Measurements from ENCODE around the gene MAPK10.

MAPK10 gene

DNA sequence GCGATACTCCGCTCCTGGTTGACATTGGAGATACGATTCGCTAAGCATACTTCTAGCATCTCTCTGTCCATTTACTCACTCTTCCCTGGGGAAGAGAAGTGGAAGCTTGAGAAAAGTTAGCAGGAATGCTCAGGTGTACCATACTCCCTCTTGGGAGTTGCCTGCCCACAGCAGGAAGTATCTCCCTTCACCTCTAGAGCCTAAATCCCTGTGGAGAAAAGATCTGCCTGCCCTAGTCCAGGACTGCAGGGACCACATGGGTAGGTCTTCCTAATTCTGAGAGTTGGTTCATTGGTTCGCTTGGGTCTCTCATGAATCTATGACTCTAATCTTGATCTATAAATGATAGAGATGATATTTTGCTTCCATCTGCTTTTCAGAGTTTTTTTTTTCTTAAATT is 26.3 kb upstream of the MAPK10 start:
- Histone ChIP-seq H3K4me1 (ENCODE audit: control insufficient read depth, insufficient read depth, low read length) (no peaks in the 10 kb centered on the region), H3K27ac (ENCODE audit: extremely low read depth, low read depth, low read length) (no peak overlapping the region), H3K9me3 (ENCODE audit: control insufficient read depth, insufficient read depth, low read depth, low read length) (no peaks in the 10 kb centered on the region), H3K36me3 (ENCODE audit: control insufficient read depth in 2 of 2, insufficient read depth in 1 of 2, low read length in 2 of 2) (no peaks in the 10 kb centered on the region), H3K4me3 (ENCODE audit: low read depth, low read length) (no peak overlapping the region)
- TF ChIP-seq RBAK (tag by site-specific recombination; IDR thresholded peaks at IDR 0.05) = no peak
- TF ChIP-seq ZNF350 (tag by site-specific recombination; IDR thresholded peaks at IDR 0.05) = no peak
- TF ChIP-seq ZNF585B (tag by site-specific recombination; IDR thresholded peaks at IDR 0.05) = no peak
- no peak for TF ChIP-seq ZNF792 (tag by site-specific recombination; IDR thresholded peaks at IDR 0.05)
- TF ChIP-seq, protein P1, sequence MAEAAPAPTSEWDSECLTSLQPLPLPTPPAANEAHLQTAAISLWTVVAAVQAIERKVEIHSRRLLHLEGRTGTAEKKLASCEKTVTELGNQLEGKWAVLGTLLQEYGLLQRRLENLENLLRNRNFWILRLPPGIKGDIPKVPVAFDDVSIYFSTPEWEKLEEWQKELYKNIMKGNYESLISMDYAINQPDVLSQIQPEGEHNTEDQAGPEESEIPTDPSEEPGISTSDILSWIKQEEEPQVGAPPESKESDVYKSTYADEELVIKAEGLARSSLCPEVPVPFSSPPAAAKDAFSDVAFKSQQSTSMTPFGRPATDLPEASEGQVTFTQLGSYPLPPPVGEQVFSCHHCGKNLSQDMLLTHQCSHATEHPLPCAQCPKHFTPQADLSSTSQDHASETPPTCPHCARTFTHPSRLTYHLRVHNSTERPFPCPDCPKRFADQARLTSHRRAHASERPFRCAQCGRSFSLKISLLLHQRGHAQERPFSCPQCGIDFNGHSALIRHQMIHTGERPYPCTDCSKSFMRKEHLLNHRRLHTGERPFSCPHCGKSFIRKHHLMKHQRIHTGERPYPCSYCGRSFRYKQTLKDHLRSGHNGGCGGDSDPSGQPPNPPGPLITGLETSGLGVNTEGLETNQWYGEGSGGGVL (tag by site-specific recombination; IDR thresholded peaks at IDR 0.05) = no peak
- TF ChIP-seq ZNF354C (tag by site-specific recombination; IDR thresholded peaks at IDR 0.05; ENCODE audit: borderline replicate concordance, low read depth) = no peak
- TF ChIP-seq, protein P2, sequence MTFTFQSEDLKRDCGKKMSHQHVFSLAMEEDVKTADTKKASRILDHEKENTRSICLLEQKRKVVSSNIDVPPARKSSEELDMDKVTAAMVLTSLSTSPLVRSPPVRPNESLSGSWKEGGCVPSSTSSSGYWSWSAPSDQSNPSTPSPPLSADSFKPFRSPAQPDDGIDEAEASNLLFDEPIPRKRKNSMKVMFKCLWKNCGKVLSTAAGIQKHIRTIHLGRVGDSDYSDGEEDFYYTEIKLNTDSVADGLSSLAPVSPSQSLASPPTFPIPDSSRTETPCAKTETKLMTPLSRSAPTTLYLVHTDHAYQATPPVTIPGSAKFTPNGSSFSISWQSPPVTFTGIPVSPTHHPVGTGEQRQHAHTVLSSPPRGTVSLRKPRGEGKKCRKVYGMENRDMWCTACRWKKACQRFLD (tag by site-specific recombination; IDR thresholded peaks at IDR 0.05) = no peak
- TF ChIP-seq GLI4 (tag by site-specific recombination; IDR thresholded peaks at IDR 0.05) = no peak
- TF ChIP-seq ZNF529 (tag by site-specific recombination; IDR thresholded peaks at IDR 0.05; ENCODE audit: insufficient replicate concordance) = no peak
- no peak for TF ChIP-seq ZNF561 (tag by site-specific recombination; IDR thresholded peaks at IDR 0.05; ENCODE audit: borderline replicate concordance)
- no peak for TF ChIP-seq ZNF114 (tag by site-specific recombination; IDR thresholded peaks at IDR 0.05)
- no peak for TF ChIP-seq ZBTB7A (tag by site-specific recombination; IDR thresholded peaks at IDR 0.05; ENCODE audit: low read depth)
- ChIA-PET POLR2A (no interaction called here), CTCF (interaction anchor here (0.6 kb wide), 1 partner anchor 61 kb away, joined by 3 read pairs; no protein-coding TSS in a partner anchor)

DNA sequence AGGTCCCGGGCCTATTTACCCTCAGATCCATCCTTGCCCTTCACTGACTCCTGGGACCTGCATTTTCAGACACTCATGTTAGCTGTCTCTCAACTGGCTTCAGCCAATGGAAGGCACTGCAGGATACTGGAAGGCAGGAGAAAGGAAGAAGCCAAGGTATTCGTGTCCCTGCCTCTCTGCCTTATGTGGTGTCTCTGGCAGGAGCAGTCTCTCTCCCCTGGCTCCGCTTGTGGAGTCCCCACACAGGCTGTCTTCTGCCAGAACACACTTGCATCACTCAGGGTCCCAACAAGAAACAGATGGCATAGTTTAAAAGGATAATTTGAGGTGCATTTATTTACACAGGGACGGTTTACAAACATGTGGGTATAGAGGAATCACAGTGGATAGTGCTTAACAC is 21.6 kb upstream of the MAPK10 start:
- CTCF ChIA-PET = no interaction called here

DNA sequence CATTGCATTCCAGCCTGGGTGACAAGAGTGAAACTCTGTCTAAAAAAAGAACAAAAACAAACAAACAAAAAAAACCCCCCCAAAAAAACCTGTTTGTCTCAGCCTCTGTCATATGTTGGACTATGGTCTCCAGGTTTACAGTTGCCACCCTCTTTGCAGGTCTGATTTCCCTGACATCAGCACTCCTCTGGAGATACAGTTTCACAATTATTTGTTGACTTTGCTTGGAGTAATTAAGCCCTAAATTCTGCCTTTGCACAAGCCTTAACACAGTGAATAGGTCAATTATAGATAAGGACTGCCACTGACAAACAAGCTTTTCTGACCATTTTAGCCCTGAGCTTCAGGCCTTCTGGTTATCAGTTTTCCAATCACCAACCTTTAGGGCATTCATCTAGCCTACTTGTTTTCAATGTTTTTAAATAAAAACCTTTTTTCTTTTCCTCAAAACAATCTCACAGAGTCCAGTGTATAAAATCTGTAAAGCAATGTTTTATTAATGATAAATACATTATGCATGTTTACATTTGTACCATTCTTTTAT is 20.4 kb upstream of the MAPK10 start:
- H3K36me3 ChIP-seq (ENCODE audit: control insufficient read depth in 2 of 2, insufficient read depth in 1 of 2, low read length in 2 of 2) = no peaks in the 10 kb centered on the region
- no peak overlapping the region for H3K27ac ChIP-seq (ENCODE audit: extremely low read depth, low read depth, low read length)
- CTCF ChIA-PET = no interaction called here
- TF ChIP-seq, protein P3, sequence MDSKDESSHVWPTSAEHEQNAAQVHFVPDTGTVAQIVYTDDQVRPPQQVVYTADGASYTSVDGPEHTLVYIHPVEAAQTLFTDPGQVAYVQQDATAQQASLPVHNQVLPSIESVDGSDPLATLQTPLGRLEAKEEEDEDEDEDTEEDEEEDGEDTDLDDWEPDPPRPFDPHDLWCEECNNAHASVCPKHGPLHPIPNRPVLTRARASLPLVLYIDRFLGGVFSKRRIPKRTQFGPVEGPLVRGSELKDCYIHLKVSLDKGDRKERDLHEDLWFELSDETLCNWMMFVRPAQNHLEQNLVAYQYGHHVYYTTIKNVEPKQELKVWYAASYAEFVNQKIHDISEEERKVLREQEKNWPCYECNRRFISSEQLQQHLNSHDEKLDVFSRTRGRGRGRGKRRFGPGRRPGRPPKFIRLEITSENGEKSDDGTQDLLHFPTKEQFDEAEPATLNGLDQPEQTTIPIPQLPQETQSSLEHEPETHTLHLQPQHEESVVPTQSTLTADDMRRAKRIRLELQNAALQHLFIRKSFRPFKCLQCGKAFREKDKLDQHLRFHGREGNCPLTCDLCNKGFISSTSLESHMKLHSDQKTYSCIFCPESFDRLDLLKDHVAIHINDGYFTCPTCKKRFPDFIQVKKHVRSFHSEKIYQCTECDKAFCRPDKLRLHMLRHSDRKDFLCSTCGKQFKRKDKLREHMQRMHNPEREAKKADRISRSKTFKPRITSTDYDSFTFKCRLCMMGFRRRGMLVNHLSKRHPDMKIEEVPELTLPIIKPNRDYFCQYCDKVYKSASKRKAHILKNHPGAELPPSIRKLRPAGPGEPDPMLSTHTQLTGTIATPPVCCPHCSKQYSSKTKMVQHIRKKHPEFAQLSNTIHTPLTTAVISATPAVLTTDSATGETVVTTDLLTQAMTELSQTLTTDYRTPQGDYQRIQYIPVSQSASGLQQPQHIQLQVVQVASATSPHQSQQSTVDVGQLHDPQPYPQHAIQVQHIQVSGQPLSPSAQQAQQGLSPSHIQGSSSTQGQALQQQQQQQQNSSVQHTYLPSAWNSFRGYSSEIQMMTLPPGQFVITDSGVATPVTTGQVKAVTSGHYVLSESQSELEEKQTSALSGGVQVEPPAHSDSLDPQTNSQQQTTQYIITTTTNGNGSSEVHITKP (tag by site-specific recombination; IDR thresholded peaks at IDR 0.05) = peak; percentile 16; the same call in 1 of the 2 replicates
- TF ChIP-seq ZBTB1 (tag by site-specific recombination; IDR thresholded peaks at IDR 0.05) = no peak
- peak; percentile 21; the same call in 1 of the 2 replicates for TF ChIP-seq ZBTB8A (tag by site-specific recombination; IDR thresholded peaks at IDR 0.05)
- TF ChIP-seq, protein P4, sequence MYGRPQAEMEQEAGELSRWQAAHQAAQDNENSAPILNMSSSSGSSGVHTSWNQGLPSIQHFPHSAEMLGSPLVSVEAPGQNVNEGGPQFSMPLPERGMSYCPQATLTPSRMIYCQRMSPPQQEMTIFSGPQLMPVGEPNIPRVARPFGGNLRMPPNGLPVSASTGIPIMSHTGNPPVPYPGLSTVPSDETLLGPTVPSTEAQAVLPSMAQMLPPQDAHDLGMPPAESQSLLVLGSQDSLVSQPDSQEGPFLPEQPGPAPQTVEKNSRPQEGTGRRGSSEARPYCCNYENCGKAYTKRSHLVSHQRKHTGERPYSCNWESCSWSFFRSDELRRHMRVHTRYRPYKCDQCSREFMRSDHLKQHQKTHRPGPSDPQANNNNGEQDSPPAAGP (tag by site-specific recombination; IDR thresholded peaks at IDR 0.05) = no peak

More for the DNA sequence above, 21.6 kb upstream of the MAPK10 start:
- H3K27ac ChIP-seq (ENCODE audit: extremely low read depth, low read depth, low read length) = no peak overlapping the region
- no peaks in the 10 kb centered on the region for H3K4me1 ChIP-seq (ENCODE audit: control insufficient read depth, insufficient read depth, low read length)
- TF ChIP-seq, protein P5, sequence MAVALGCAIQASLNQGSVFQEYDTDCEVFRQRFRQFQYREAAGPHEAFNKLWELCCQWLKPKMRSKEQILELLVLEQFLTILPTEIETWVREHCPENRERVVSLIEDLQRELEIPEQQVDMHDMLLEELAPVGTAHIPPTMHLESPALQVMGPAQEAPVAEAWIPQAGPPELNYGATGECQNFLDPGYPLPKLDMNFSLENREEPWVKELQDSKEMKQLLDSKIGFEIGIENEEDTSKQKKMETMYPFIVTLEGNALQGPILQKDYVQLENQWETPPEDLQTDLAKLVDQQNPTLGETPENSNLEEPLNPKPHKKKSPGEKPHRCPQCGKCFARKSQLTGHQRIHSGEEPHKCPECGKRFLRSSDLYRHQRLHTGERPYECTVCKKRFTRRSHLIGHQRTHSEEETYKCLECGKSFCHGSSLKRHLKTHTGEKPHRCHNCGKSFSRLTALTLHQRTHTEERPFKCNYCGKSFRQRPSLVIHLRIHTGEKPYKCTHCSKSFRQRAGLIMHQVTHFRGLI (tag by site-specific recombination; IDR thresholded peaks at IDR 0.05) = no peak
- no peak for TF ChIP-seq ZNF211 (tag by site-specific recombination; IDR thresholded peaks at IDR 0.05; ENCODE audit: low read depth)
- TF ChIP-seq ZBTB17 (tag by site-specific recombination; IDR thresholded peaks at IDR 0.05) = no peak
- no peak for TF ChIP-seq ZNF555 (tag by site-specific recombination; conservative IDR thresholded peaks at IDR 0.05)
- TF ChIP-seq ZEB2 (tag by site-specific recombination; IDR thresholded peaks at IDR 0.05) = no peak
- no peak for TF ChIP-seq KLF10 (tag by site-specific recombination; IDR thresholded peaks at IDR 0.05)
- TF ChIP-seq ZNF366 (tag by site-specific recombination; conservative IDR thresholded peaks at IDR 0.05) = no peak
- no peaks in the 10 kb centered on the region for H3K36me3 ChIP-seq (ENCODE audit: control insufficient read depth in 2 of 2, insufficient read depth in 1 of 2, low read length in 2 of 2)
- no peak overlapping the region for H3K4me3 ChIP-seq (ENCODE audit: low read depth, low read length)
- POLR2A ChIA-PET = no interaction called here
- no peaks in the 10 kb centered on the region for H3K9me3 ChIP-seq (ENCODE audit: control insufficient read depth, insufficient read depth, low read depth, low read length)

More for the DNA sequence above, 20.4 kb upstream of the MAPK10 start:
- H3K4me3 ChIP-seq (ENCODE audit: low read depth, low read length) = no peak overlapping the region
- H3K4me1 ChIP-seq (ENCODE audit: control insufficient read depth, insufficient read depth, low read length) = no peaks in the 10 kb centered on the region
- no peaks in the 10 kb centered on the region for H3K9me3 ChIP-seq (ENCODE audit: control insufficient read depth, insufficient read depth, low read depth, low read length)
- POLR2A ChIA-PET = no interaction called here

Data from HEK293 (cell line).